ENCODE data around the gene TENM4. TPM values are rescaled to one million over a fixed set of nuclear protein-coding genes. Genes with fewer than 3 reads are reported as not detected.

TENM4 gene
- total RNA-seq, 1 experiment from 2014 or later: 0.39 TPM

GRCh38 chr11:78906566-78906965 lies 534.3 kb downstream of the TENM4 start:
- Histone ChIP-seq H3K4me1 (ENCODE audit: control insufficient read depth, insufficient read depth, low read length) (no peaks in the 10 kb centered on the region), H3K4me3 (ENCODE audit: low read depth in 2 of 2, low read length in 2 of 2) (no peak overlapping the region), H3K9me3 (ENCODE audit: control insufficient read depth, insufficient read depth, low read depth, low read length) (no peaks in the 10 kb centered on the region), H3K27me3 (ENCODE audit: control insufficient read depth, insufficient read depth, low read length) (peaks cover 6% of the 10 kb centered on the region), H3K36me3 (ENCODE audit: control insufficient read depth, insufficient read depth, low read length) (no peaks in the 10 kb centered on the region), H3K27ac (ENCODE audit: low read length) (no peak overlapping the region)
- ChIA-PET CTCF (no interaction called here), POLR2A (no interaction called here)
- BruUV-seq (replicated peaks): no TSS peak
- intact Hi-C loops (cut with micrococcal nuclease; ENCODE audit: unreplicated experiment): no loop called here
- DNase-seq (ENCODE audit: low read depth, low spot score) (no peak), ATAC-seq (no peak)
- in situ Hi-C loops (cut with HindIII; ENCODE audit: low pct_unique_long_range_greater_than_20kb, low sequenced_read_pairs): no loop called here
- no peak for TF ChIP-seq TCF7L2 (IDR thresholded peaks at IDR 0.05; ENCODE audit: low read depth, low read length)
- TF ChIP-seq REST (IDR thresholded peaks at IDR 0.05; ENCODE audit: insufficient read depth in 1 of 2, low read depth in 2 of 2, low read length in 1 of 2): no peak
- no peak for TF ChIP-seq SIN3A (IDR thresholded peaks at IDR 0.05; ENCODE audit: borderline replicate concordance, insufficient read depth, low read depth, low read length)
- TF ChIP-seq POLR2AphosphoS5 (IDR thresholded peaks at IDR 0.05; ENCODE audit: low read depth, low read length): no peak
- TF ChIP-seq, protein P1, sequence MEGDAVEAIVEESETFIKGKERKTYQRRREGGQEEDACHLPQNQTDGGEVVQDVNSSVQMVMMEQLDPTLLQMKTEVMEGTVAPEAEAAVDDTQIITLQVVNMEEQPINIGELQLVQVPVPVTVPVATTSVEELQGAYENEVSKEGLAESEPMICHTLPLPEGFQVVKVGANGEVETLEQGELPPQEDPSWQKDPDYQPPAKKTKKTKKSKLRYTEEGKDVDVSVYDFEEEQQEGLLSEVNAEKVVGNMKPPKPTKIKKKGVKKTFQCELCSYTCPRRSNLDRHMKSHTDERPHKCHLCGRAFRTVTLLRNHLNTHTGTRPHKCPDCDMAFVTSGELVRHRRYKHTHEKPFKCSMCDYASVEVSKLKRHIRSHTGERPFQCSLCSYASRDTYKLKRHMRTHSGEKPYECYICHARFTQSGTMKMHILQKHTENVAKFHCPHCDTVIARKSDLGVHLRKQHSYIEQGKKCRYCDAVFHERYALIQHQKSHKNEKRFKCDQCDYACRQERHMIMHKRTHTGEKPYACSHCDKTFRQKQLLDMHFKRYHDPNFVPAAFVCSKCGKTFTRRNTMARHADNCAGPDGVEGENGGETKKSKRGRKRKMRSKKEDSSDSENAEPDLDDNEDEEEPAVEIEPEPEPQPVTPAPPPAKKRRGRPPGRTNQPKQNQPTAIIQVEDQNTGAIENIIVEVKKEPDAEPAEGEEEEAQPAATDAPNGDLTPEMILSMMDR (IDR thresholded peaks at IDR 0.05): no peak

DNA sequence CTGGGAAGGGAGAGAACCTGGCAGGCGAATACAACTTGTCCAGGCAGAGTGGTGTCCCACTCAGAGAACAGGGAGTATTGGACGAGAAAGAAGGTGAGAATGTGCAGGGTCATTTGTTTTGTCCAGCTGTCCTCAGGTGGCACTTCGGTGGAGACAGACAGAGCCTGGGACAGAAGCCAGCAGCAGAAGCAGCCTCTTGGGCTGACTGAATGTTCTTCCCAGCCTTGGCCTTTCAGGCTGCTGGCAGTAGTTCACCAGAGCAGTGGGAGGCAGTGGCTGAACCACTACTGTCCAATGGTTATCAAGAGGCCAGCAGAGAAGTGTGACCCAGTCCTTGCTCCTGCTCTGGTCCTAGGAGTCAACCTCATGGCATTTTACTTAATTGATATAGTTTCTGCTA lies 535.1 kb downstream of the TENM4 start:
- CTCF ChIA-PET: no interaction called here
- intact Hi-C loops (cut with micrococcal nuclease; ENCODE audit: unreplicated experiment): no loop called here
- no peak for ATAC-seq

More for the DNA sequence above, 535.1 kb downstream of the TENM4 start:
- Histone ChIP-seq H3K27ac (ENCODE audit: low read length) (no peak overlapping the region), H3K36me3 (ENCODE audit: control insufficient read depth, insufficient read depth, low read length) (no peaks in the 10 kb centered on the region), H3K4me3 (ENCODE audit: low read depth in 2 of 2, low read length in 2 of 2) (no peak overlapping the region), H3K9me3 (ENCODE audit: control insufficient read depth, insufficient read depth, low read depth, low read length) (no peaks in the 10 kb centered on the region), H3K4me1 (ENCODE audit: control insufficient read depth, insufficient read depth, low read length) (no peaks in the 10 kb centered on the region), H3K27me3 (ENCODE audit: control insufficient read depth, insufficient read depth, low read length) (peaks cover 11% of the 10 kb centered on the region)
- BruUV-seq (replicated peaks): no TSS peak
- in situ Hi-C loops (cut with HindIII; ENCODE audit: low pct_unique_long_range_greater_than_20kb, low sequenced_read_pairs): no loop called here
- POLR2A ChIA-PET: interaction anchor here (0.7 kb wide), 1 partner anchor 21 kb away, joined by 3 read pairs; no protein-coding TSS in a partner anchor
- no peak for DNase-seq (ENCODE audit: low read depth, low spot score)
- TF ChIP-seq REST (IDR thresholded peaks at IDR 0.05; ENCODE audit: insufficient read depth in 1 of 2, low read depth in 2 of 2, low read length in 1 of 2) (no peak), SIN3A (IDR thresholded peaks at IDR 0.05; ENCODE audit: borderline replicate concordance, insufficient read depth, low read depth, low read length) (no peak), TCF7L2 (IDR thresholded peaks at IDR 0.05; ENCODE audit: low read depth, low read length) (no peak), POLR2AphosphoS5 (IDR thresholded peaks at IDR 0.05; ENCODE audit: low read depth, low read length) (no peak)
- TF ChIP-seq, protein P1 (IDR thresholded peaks at IDR 0.05): no peak
